ENCODE data around the gene VAPA.
"Not testable (repeated sequence)": the region's sequence is repeated elsewhere in the genome, so short reads cannot be mapped to it uniquely, and the experiment has no call there.

VAPA gene

GRCh38 chr18:9886005-9886348, 27.8 kb upstream of the VAPA start:
- no peak for DNase-seq

GRCh38 chr18:9887992-9888391, 25.8 kb upstream of the VAPA start:
- DNase-seq, result no peak

GRCh38 chr18:9890196-9890595, 23.6 kb upstream of the VAPA start:
- DNase-seq, result no peak

GRCh38 chr18:9890957-9891356, 22.9 kb upstream of the VAPA start:
- no peak for DNase-seq

- not testable (repeated sequence) for DNase-seq
Measured at GRCh38 chr18:9891515-9891914, 22.3 kb upstream of the VAPA start.

GRCh38 chr18:9894454-9895068, 19.3 kb upstream of the VAPA start:
- DNase-seq, result no peak

GRCh38 chr18:9897129-9897528, 16.7 kb upstream of the VAPA start:
- DNase-seq, result no peak

- not testable (repeated sequence) for DNase-seq
Measured at GRCh38 chr18:9897787-9898291, 16.0 kb upstream of the VAPA start.

- DNase-seq, result no peak
Measured at GRCh38 chr18:9898792-9899549, 14.8 kb upstream of the VAPA start.

- DNase-seq, result not testable (repeated sequence)
Measured at GRCh38 chr18:9899550-9899930, 14.3 kb upstream of the VAPA start.

GRCh38 chr18:9900699-9901098, 13.1 kb upstream of the VAPA start:
- no peak for DNase-seq

- no peak for DNase-seq
Measured at GRCh38 chr18:9901377-9901776, 12.4 kb upstream of the VAPA start.

- DNase-seq, result not testable (repeated sequence)
Measured at GRCh38 chr18:9902264-9902663, 11.6 kb upstream of the VAPA start.

- no peak for DNase-seq
Measured at GRCh38 chr18:9902832-9903231, 11.0 kb upstream of the VAPA start.

- DNase-seq, result no peak
Measured at GRCh38 chr18:9905401-9905922, 8.4 kb upstream of the VAPA start.

- no peak for DNase-seq
Measured at GRCh38 chr18:9906481-9906880, 7.3 kb upstream of the VAPA start.

GRCh38 chr18:9907867-9908266, 5.9 kb upstream of the VAPA start:
- DNase-seq, result no peak

GRCh38 chr18:9910071-9910470, 3.7 kb upstream of the VAPA start:
- DNase-seq, result no peak

GRCh38 chr18:9910661-9911060, 3.2 kb upstream of the VAPA start:
- no peak for DNase-seq

- DNase-seq, result no peak
Measured at GRCh38 chr18:9911226-9911625, 2.6 kb upstream of the VAPA start.

GRCh38 chr18:9912285-9912684, 1.5 kb upstream of the VAPA start:
- not testable (repeated sequence) for DNase-seq

- peak; percentile 74 for DNase-seq
Measured at GRCh38 chr18:9913151-9913525, 678 bp upstream of the VAPA start.

- peak; percentile 86 for DNase-seq
Measured at GRCh38 chr18:9914334-9914583, 443 bp downstream of the VAPA start.

- peak; percentile 81 for DNase-seq
Measured at GRCh38 chr18:9914584-9915290, 921 bp downstream of the VAPA start.

Data from NCI-H146 (cell line).